ENCODE data around the gene CARMIL3. TPM values are rescaled to one million over a fixed set of nuclear protein-coding genes. Genes with fewer than 3 reads are reported as not detected.
"Not testable (repeated sequence)": the region's sequence is repeated elsewhere in the genome, so short reads cannot be mapped to it uniquely, and the experiment has no call there.

CARMIL3 gene
- under 0.01 TPM in 1 of 2 replicates, not detected in the other for total RNA-seq

GRCh38 chr14:24051789-24052655 is at the start of gene CARMIL3:
Gene CARMIL3, plus strand, starts transcription at chr14:24052009. Its CDS starts 145 bp downstream, at chr14:24052154.
- DNase-seq (ENCODE audit: low read depth in 2 of 2) = peak; percentile 47 to 65

GRCh38 chr14:24006471-24006816 is 45.4 kb upstream of the CARMIL3 start:
- DNase-seq (ENCODE audit: low read depth in 2 of 2) = not testable (repeated sequence)

- DNase-seq (ENCODE audit: low read depth in 2 of 2) = peak; percentile 18 to 30
Observed at GRCh38 chr14:24006817-24007652, 44.8 kb upstream of the CARMIL3 start.

GRCh38 chr14:24011051-24011450 is 40.8 kb upstream of the CARMIL3 start:
- no peak for DNase-seq (ENCODE audit: low read depth in 2 of 2)

- not testable (repeated sequence) for DNase-seq (ENCODE audit: low read depth in 2 of 2)
Observed at GRCh38 chr14:24012726-24013273, 39.0 kb upstream of the CARMIL3 start.

GRCh38 chr14:24013654-24014514 is 37.9 kb upstream of the CARMIL3 start:
- peak; percentile 74 to 77 for DNase-seq (ENCODE audit: low read depth in 2 of 2)

GRCh38 chr14:24015745-24016144 is 36.1 kb upstream of the CARMIL3 start:
- not testable (repeated sequence) for DNase-seq (ENCODE audit: low read depth in 2 of 2)

- DNase-seq (ENCODE audit: low read depth in 2 of 2) = not testable (repeated sequence)
Observed at GRCh38 chr14:24018978-24019377, 32.8 kb upstream of the CARMIL3 start.

- DNase-seq (ENCODE audit: low read depth in 2 of 2) = not testable (repeated sequence)
Observed at GRCh38 chr14:24019944-24020343, 31.9 kb upstream of the CARMIL3 start.

- DNase-seq (ENCODE audit: low read depth in 2 of 2) = not testable (repeated sequence)
Observed at GRCh38 chr14:24020520-24020919, 31.3 kb upstream of the CARMIL3 start.

GRCh38 chr14:24024939-24025418 is 26.8 kb upstream of the CARMIL3 start:
- DNase-seq (ENCODE audit: low read depth in 2 of 2) = not testable (repeated sequence)

- DNase-seq (ENCODE audit: low read depth in 2 of 2) = not testable (repeated sequence)
Observed at GRCh38 chr14:24029687-24030086, 22.1 kb upstream of the CARMIL3 start.

- not testable (repeated sequence) for DNase-seq (ENCODE audit: low read depth in 2 of 2)
Observed at GRCh38 chr14:24031331-24031730, 20.5 kb upstream of the CARMIL3 start.

GRCh38 chr14:24032727-24033418 is 18.9 kb upstream of the CARMIL3 start:
- DNase-seq (ENCODE audit: low read depth in 2 of 2) = no peak

- not testable (repeated sequence) for DNase-seq (ENCODE audit: low read depth in 2 of 2)
Observed at GRCh38 chr14:24035769-24036168, 16.0 kb upstream of the CARMIL3 start.

- DNase-seq (ENCODE audit: low read depth in 2 of 2) = peak; percentile 70 to 79
Observed at GRCh38 chr14:24036169-24036962, 15.4 kb upstream of the CARMIL3 start.

- DNase-seq (ENCODE audit: low read depth in 2 of 2) = not testable (repeated sequence)
Observed at GRCh38 chr14:24036963-24037657, 14.7 kb upstream of the CARMIL3 start.

- DNase-seq (ENCODE audit: low read depth in 2 of 2) = no peak
Observed at GRCh38 chr14:24037658-24038037, 14.2 kb upstream of the CARMIL3 start.

GRCh38 chr14:24038686-24039085 is 13.1 kb upstream of the CARMIL3 start:
- no peak for DNase-seq (ENCODE audit: low read depth in 2 of 2)

Data from lung microvascular endothelial cell (primary cell).